Transverse colon (tissue), 3 donors: ENCODE results near the gene CCDC110.

Source experiments
- EP300 ChIP-seq: sonication (generic); formaldehyde crosslinking; IDR thresholded peaks from one replicate; pipeline ENCODE4 v1.6.1; 2017; ENCODE audit warnings: antibody characterized with exemption, low read depth
- TF ChIP-seq, protein P1 (sequence below), 5 experiments: fragments of 200-600 bp in 3 of 5; fragments of 450-650 bp in 2 of 5; sonication (generic) in 3 of 5; IDR thresholded peaks; 1 replicate in 2 of 5; 2 replicates in 3 of 5; pipeline ENCODE4 v1.5.1; 2016 to 2017; ENCODE audit warnings: antibody characterized with exemption in 5 of 5, inconsistent platforms in 3 of 5, mild to moderate bottlenecking in 2 of 5, moderate library complexity in 1 of 5

DNA sequence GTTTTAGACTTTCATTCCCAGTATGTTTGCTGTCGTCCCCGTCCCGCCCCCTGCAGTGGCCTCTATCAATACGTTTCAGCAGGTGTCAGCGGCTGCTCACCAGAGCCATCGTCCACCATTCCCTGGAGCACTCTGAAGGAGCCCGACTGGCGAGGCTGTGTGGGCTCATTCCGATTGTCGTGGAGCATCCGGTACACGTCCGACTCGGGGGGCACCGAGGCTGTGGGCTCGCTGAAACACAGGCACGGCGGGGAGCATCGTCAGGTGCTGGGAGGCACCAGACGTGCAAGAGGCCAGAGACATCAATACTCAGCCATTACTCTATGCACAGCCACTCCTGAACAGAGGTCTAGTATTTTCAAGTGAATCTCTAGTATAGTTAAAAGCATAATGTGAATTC lies 34.9 kb upstream of the CCDC110 start:
- no peak for TF ChIP-seq EP300
- TF ChIP-seq, protein P1, sequence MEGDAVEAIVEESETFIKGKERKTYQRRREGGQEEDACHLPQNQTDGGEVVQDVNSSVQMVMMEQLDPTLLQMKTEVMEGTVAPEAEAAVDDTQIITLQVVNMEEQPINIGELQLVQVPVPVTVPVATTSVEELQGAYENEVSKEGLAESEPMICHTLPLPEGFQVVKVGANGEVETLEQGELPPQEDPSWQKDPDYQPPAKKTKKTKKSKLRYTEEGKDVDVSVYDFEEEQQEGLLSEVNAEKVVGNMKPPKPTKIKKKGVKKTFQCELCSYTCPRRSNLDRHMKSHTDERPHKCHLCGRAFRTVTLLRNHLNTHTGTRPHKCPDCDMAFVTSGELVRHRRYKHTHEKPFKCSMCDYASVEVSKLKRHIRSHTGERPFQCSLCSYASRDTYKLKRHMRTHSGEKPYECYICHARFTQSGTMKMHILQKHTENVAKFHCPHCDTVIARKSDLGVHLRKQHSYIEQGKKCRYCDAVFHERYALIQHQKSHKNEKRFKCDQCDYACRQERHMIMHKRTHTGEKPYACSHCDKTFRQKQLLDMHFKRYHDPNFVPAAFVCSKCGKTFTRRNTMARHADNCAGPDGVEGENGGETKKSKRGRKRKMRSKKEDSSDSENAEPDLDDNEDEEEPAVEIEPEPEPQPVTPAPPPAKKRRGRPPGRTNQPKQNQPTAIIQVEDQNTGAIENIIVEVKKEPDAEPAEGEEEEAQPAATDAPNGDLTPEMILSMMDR (IDR thresholded peaks at IDR 0.05): no peak
